Measurements from ENCODE around the gene RSL1D1.

The RSL1D1 gene

GRCh38 chr16:11797166-11797956, 54.0 kb downstream of the RSL1D1 start, which contains the start of gene ZC3H7A:
ZC3H7A (minus strand) TSS chr16:11797258; CDS start chr16:11782354, 14,904 bp downstream.
- peak; percentile 93 for ATAC-seq (ENCODE audit: low read depth)

DNA sequence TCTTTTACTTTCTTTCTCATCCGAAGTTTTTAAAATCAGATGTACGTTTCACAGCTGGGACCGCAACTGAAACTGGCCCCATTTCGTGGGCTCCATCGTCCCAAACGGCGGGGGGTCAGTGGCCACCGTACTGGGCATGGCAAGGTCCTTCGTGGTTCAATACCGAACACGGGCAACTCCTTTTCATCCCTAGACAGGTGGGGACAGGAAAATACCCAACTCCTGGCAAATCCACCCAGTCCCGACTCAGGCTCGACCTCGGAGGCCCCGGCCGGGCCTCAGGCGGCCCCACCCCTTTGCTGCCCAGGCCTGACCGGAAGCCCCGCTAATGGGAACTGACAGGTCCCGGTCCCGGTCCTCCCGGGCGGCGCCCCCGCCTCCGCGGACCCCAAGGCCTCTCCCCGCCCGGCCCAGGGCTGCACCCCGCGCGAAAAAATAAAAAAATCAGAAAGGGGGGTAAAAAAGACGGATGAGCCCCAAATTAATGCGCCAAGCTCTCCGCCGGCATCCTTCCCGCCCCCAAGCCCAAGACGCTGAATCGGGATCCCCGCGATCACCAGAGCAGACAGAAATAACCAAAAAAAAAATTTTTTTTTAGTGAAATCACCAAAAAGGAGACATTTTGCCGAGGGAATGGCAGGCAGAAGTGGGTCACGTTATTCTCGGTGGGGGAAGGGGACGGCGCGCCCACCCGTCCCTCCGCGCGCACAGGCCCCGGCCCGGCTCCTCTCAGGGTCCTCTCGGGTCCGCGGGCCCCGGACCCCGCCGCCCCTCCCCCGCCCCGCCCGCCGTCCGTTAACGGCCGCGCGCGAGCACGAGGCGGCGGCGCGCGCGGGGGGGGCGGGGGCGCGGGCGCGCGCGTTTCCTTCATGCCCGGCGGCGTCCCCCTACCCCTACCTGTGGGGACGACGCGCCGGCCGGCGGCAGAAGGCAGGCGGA, 54.8 kb downstream of the RSL1D1 start:
- ATAC-seq (ENCODE audit: low read depth), result no peak
- TF ChIP-seq, protein P1, sequence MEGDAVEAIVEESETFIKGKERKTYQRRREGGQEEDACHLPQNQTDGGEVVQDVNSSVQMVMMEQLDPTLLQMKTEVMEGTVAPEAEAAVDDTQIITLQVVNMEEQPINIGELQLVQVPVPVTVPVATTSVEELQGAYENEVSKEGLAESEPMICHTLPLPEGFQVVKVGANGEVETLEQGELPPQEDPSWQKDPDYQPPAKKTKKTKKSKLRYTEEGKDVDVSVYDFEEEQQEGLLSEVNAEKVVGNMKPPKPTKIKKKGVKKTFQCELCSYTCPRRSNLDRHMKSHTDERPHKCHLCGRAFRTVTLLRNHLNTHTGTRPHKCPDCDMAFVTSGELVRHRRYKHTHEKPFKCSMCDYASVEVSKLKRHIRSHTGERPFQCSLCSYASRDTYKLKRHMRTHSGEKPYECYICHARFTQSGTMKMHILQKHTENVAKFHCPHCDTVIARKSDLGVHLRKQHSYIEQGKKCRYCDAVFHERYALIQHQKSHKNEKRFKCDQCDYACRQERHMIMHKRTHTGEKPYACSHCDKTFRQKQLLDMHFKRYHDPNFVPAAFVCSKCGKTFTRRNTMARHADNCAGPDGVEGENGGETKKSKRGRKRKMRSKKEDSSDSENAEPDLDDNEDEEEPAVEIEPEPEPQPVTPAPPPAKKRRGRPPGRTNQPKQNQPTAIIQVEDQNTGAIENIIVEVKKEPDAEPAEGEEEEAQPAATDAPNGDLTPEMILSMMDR (IDR thresholded peaks at IDR 0.05; ENCODE audit: poor library complexity, severe bottlenecking), result no peak
- Histone ChIP-seq H3K9me3 (ENCODE audit: severe bottlenecking) (no peaks in the 10 kb centered on the region), H3K27me3 (ENCODE audit: insufficient read depth, poor library complexity, severe bottlenecking) (no peaks in the 10 kb centered on the region), H3K36me3 (ENCODE audit: low read depth) (peaks cover 40% of the 10 kb centered on the region), H3K4me1 (ENCODE audit: insufficient read depth, poor library complexity, severe bottlenecking) (peaks cover 18% of the 10 kb centered on the region), H3K27ac (ENCODE audit: poor library complexity, severe bottlenecking) (peak overlapping the region; percentile 86), H3K4me3 (ENCODE audit: severe bottlenecking) (peak overlapping the region; percentile 90)
- DNase-seq (ENCODE audit: low spot score), result peak; percentile 66

More at GRCh38 chr16:11797166-11797956, 54.0 kb downstream of the RSL1D1 start, which contains the start of gene ZC3H7A:
- Histone ChIP-seq H3K36me3 (ENCODE audit: low read depth) (peaks cover 31% of the 10 kb centered on the region), H3K27ac (ENCODE audit: poor library complexity, severe bottlenecking) (peak within 1 kb of the TSS; percentile 86), H3K4me1 (ENCODE audit: insufficient read depth, poor library complexity, severe bottlenecking) (peaks cover 18% of the 10 kb centered on the region), H3K9me3 (ENCODE audit: severe bottlenecking) (no peaks in the 10 kb centered on the region), H3K4me3 (ENCODE audit: severe bottlenecking) (peak within 1 kb of the TSS; percentile 90), H3K27me3 (ENCODE audit: insufficient read depth, poor library complexity, severe bottlenecking) (no peaks in the 10 kb centered on the region)
- DNase-seq (ENCODE audit: low spot score), result peak; percentile 97
- TF ChIP-seq, protein P1 (IDR thresholded peaks at IDR 0.05; ENCODE audit: poor library complexity, severe bottlenecking), result peak; percentile 99

- peaks cover 44% of the 10 kb centered on the region for H3K36me3 ChIP-seq (ENCODE audit: low read depth)
- DNase-seq (ENCODE audit: low spot score), result no peak
- peaks cover 11% of the 10 kb centered on the region for H3K4me1 ChIP-seq (ENCODE audit: insufficient read depth, poor library complexity, severe bottlenecking)
- ATAC-seq (ENCODE audit: low read depth), result no peak
- TF ChIP-seq, protein P1 (IDR thresholded peaks at IDR 0.05; ENCODE audit: poor library complexity, severe bottlenecking), result no peak
- H3K9me3 ChIP-seq (ENCODE audit: severe bottlenecking), result no peaks in the 10 kb centered on the region
- no peaks in the 10 kb centered on the region for H3K27me3 ChIP-seq (ENCODE audit: insufficient read depth, poor library complexity, severe bottlenecking)
- peak overlapping the region; percentile 90 for H3K4me3 ChIP-seq (ENCODE audit: severe bottlenecking)
- peak overlapping the region; percentile 86 for H3K27ac ChIP-seq (ENCODE audit: poor library complexity, severe bottlenecking)
These were observed 55.5 kb downstream of the RSL1D1 start for GRCh38 chr16:11795887-11796226.

DNA sequence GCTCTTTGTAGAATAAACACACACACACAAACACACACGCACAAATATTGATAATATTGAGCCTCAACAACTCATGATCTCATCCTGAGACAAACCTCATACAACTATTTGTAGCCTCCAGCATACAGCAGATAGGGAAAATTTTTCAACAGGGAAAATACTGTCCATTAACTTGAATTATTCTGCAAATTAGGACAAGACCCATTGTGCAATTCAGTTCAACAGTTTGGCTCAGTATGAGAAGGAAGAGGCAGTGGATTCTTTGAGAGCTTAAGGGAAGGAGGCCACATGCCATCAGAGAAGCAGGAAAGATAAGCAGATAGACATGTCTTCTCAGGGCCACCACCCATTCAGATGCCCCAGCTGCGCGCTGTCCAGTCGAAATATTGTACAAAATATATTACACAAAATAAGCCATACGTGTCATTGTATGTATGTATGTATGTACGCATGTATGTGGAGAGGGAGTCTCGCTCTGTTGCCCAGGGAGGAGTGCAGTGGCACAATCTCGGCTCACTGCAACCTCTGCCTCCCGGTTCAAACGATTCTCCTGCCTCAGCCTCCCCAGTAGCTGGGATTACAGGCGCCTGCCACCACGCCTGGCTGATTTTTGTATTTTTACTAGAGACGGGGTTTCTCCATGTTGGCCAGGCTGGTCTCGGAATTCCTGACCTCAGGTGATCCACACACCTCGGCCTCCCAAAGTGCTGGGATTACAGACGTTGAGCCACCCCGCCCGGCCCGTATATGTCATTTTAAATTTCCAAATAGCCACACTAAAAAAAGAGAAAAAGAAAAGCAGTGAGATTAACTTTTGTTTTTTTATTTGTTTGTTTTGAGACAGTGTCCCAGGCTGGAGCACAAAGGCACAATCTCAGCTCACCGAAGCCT, 56.1 kb downstream of the RSL1D1 start:
- no peaks in the 10 kb centered on the region for H3K27me3 ChIP-seq (ENCODE audit: insufficient read depth, poor library complexity, severe bottlenecking)
- peak overlapping the region; percentile 86 for H3K27ac ChIP-seq (ENCODE audit: poor library complexity, severe bottlenecking)
- peak overlapping the region; percentile 90 for H3K4me3 ChIP-seq (ENCODE audit: severe bottlenecking)
- ATAC-seq (ENCODE audit: low read depth), result no peak
- TF ChIP-seq, protein P1 (IDR thresholded peaks at IDR 0.05; ENCODE audit: poor library complexity, severe bottlenecking), result no peak
- DNase-seq (ENCODE audit: low spot score), result no peak
- H3K4me1 ChIP-seq (ENCODE audit: insufficient read depth, poor library complexity, severe bottlenecking), result peaks cover 11% of the 10 kb centered on the region
- peaks cover 50% of the 10 kb centered on the region for H3K36me3 ChIP-seq (ENCODE audit: low read depth)
- H3K9me3 ChIP-seq (ENCODE audit: severe bottlenecking), result no peaks in the 10 kb centered on the region

All from RWPE2 (cell line).